Stimulated activated CD8-positive, alpha-beta memory T cell treated with anti-CD3 and anti-CD28 coated beads, Interleukin-12 subunit alpha, Interleukin-12 subunit beta, amount 100 ng/mL, for 1 hour (primary cell): Measurements from ENCODE around the gene CHRFAM7A.
"Not testable (repeated sequence)": the region's sequence is repeated elsewhere in the genome, so short reads cannot be mapped to it uniquely, and the experiment has no call there.

Experiments used
- DNase-seq: peaks from one replicate; pipeline ENCODE4 v3.0.0-alpha.2; 2020; ENCODE audit warnings: low read depth

The CHRFAM7A gene

GRCh38 chr15:30315704-30316103, 77.6 kb downstream of the CHRFAM7A start:
- not testable (repeated sequence) for DNase-seq

GRCh38 chr15:30310575-30310974, 82.8 kb downstream of the CHRFAM7A start:
- not testable (repeated sequence) for DNase-seq
